Pulmonary artery endothelial cell (primary cell): ENCODE data around the gene PRUNE2. TPM values are rescaled to one million over a fixed set of nuclear protein-coding genes. Genes with fewer than 3 reads are reported as not detected.
"Not testable (repeated sequence)": the region's sequence is repeated elsewhere in the genome, so short reads cannot be mapped to it uniquely, and the experiment has no call there.

Experiments used
- DNase-seq: peaks from one replicate; pipeline ENCODE4 v3.0.0-alpha.2; 2011; ENCODE audit warnings: low read depth, low spot score
- total RNA-seq: library from RNA; depleted of rRNA; stranded (reverse); fragments of >200 nt; gene quantifications from 2 replicates; pipeline ENCODE4 v1.2.3, GENCODE V29; 2014

Gene PRUNE2
- total RNA-seq, 1 donor from 2014 or later: 8.4 TPM

DNA sequence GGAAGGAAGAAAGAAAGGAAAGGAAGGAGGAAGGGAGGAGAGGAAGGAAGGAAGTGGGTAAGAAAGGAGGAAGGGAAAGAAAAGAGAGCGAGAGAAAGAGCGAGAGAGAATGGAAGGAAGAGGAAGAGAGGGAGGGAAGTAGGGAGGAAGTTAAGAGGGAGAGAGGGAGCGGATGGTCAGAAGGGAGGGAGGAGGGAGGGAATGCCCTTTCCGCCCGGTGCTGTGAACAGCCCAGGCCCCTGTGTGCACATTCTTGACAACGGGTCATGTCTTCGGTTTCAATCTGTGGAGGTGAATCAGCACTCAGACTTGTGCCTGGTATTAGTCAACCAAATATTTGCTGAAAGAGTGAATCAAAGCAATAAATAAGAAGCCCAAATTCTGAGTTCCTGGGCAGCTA, 39.2 kb downstream of the PRUNE2 start:
- no peak for DNase-seq

DNA sequence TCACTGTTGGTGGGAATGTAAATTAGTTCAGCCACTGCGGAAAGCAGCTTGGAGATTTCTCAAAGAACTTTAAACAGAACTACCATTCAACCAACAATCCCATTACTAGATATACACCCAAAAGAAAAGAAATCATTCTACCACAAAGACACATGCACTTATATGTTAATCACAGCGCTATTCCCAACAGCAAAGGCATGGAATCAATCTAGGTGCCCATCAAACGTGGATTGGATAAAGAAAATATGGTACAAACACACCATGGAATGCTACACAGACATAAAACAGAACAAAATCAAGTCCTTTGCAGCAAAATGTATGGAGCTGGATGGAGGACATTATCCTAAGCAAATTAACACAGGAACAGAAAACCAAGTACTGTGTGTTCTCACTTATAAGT, 42.1 kb downstream of the PRUNE2 start:
- DNase-seq: no peak

DNA sequence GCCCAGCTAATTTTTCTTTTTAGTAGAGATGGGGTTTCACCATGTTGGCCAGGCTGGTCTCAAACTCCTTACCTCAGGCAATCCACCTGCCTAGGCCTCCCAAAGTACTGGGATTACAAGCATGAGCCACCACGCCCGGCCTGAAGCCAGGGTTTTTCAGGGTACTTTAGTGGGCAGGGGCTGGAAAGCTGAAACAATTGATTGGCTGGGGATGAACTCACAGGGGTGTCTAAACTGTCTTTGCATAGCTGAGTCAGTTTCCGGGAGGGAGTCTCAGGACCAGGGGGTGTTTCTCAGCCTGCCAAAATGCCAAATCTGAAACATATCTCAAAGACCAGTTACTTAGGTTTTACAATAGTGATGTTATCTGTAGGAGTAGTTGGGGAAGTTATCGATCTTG, 46.1 kb downstream of the PRUNE2 start:
- no peak for DNase-seq

DNA sequence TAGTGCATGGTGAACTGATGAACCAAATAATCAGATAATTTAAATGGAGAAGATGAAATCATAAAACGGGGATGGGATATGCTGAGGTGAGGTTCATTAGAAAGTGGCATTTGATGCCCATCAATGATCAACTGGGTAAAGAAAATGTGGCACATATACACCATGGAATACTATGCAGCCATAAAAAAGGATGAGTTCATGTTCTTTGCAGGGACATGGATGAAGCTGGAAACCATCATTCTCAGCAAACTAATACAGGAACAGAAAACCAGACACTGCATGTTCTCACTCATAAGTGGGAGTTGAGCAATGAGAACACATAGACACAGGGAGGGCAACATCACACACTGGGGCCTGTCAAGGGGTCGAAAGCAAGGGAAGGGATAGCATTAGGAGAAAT, 47.7 kb downstream of the PRUNE2 start:
- not testable (repeated sequence) for DNase-seq

DNA sequence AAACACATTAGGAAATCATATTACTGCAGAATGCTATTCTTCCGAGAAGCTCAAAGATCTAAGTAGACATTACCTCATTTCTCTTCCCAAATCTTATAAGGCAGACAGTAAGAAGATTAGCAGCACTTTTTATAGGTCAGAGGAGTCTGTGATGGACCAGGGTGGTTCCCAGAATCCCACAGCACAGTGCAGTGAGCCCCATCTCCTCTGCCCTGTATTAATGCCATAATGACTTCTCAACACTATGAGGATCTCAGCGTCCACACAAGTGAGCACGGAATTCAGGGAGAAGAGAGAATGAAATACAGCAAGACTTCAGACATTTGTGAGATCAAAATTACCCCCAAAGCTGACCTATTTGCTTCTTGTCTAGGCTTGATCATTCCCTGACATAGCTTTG, 49.9 kb downstream of the PRUNE2 start:
- DNase-seq: no peak

DNA sequence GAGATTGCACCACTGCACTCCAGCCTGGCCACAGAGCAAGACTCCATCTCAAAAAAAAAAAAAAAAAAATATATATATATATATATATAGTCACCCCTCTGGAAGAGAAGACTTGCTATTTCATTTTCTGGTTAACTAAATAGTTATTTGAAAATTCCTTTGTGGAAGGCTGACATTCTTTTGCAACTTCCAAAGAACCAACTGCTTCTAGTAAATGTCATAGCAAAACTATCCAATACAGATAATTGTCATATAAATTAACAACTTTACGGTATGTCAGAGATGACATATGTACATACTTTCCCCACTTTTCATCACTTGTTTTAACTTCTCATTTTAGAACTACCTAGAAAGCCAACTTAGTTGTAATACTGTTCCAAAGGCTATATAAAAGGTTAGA, 50.9 kb downstream of the PRUNE2 start:
- no peak for DNase-seq

DNA sequence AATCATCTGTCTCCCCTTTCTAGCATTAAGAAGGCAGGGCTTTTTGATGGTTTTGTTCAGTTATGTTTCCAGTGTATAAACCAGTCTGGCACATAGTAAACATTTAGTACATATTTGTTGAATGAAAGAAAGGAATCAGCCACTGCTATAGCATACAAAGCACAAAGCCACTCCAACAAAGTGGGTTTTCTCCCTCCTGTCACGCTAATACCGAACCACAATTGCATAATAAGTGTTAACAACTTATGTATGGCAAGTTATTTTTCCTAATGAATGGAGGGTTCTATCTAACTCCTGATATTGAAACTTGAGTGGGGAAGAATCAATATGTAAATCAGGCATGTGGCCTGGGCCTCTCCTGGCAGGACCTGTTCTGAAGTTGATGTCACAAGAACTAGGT, 53.9 kb downstream of the PRUNE2 start:
- no peak for DNase-seq

DNA sequence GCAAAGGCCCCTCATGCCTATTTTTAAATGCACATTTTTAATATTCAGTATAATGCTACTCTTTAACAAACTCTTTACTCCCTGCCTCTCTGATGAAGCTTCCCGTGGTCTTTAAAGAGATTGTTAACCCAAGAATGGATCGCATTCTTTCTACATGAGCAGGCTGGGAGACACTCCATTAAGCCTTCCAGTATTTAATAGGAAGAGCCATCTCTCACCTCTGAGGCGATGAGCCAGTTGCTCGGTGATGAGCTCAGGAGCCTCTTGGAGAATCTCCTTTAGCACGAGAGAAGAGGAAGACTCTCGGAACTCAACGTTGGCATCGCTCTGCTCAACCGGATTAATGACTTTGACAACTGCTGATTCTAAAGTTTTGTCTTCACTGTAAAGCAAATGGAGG, 59.6 kb downstream of the PRUNE2 start:
- DNase-seq: no peak

DNA sequence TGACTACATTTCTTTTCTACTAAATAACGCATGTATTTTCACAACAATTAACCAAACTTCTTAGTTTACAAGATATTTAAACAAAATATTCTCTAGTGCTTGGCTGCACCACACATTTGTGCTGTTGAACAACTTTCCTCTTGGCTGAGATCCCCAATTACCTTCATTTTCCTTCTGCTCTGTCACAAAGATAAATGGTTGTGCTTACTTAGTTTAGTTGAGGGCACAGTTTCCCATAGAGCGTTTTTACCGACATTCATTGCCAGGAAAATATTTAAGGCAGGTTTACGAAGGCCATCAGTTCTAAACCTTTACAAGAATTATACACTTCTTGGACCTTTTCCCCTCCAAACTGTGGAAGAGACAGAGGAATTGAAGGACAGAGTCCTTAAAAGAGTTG, 60.7 kb downstream of the PRUNE2 start:
- no peak for DNase-seq

DNA sequence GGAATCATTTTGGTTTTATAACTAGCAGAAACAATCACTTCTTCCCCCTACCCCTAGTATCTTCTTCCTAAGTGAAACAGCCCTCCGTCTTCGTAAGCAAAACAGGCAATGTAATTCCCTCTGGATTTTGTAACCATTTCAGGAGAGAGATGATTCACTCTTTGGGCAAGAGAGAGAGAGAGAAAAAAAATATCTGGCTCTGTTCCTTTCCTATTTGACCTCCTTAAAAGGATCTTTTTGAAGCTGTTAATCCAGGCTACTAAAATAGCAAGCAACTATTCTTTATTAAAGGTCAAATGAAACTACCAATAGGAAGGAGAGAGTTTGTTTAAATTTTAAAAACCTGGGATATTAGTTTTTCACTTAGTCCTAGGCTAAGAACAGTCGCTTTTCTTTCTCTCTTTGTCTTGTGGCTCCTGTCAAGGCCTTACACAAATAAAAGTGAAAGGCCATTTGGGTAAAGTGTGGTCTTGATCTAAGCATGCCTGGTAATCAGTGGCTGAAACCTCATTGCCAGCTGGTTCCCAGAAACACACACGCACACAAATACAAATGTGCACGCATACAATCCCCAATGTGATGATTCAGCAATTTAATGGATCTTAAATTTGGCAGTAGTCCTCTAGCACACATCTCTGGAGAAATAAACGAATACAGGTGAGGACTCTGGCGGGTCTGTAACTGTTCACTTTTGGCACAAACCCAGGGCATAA, 70.2 kb downstream of the PRUNE2 start:
- DNase-seq: no peak

DNA sequence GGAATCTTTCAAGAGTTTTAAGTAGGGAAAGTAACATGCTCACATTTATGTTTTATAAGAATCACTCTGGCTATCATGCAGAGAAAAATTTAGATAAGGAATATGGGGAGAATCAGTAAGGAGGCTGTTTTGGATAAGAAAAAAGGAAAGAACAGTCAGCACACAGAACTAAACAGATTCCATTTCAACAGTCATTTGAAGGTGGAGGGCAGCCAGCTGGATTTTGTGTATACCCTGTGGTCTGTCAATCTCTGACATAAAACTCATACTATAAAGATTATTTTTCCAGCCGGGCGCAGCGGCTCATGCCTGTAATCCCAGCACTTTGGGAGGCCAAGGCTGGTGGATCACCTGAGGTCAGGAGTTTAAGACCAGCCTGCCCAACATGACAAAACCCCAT, 77.5 kb downstream of the PRUNE2 start:
- DNase-seq: no peak

DNA sequence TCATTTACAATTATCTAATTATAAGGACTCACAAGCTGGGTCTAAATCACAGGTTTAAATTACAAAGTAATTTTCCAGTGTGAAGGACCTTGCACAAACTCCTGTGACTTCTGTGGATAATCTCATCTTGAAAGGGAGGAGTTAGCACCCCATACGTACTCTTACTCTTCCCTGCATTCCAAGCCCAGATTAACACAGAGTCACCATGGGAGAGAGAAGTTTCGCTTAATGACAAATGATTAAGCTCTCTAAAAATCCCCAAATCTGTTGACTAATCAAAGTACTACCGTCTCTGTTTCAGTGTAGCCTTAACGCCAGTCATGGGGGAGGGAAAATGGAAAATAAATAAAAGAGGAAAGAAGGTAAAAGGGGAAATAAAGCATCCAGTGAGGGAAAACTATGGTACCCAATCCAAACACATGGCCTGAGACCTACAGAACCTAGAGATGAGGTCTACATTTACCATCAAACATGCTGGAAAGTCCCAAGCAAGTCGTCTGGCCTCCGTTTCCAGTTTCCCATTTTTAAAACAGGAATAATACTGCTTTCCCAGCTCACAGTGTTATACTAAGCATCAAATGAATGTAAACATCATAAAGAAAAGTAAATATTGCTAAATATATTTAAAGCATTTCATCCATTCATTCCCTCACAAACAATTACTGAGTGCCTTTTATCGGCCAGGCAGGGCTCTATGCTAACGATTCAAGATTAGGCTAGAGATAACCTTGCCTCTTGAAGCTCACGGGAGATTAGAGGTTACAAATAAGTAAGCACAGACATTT, 78.4 kb downstream of the PRUNE2 start:
- DNase-seq: no peak

DNA sequence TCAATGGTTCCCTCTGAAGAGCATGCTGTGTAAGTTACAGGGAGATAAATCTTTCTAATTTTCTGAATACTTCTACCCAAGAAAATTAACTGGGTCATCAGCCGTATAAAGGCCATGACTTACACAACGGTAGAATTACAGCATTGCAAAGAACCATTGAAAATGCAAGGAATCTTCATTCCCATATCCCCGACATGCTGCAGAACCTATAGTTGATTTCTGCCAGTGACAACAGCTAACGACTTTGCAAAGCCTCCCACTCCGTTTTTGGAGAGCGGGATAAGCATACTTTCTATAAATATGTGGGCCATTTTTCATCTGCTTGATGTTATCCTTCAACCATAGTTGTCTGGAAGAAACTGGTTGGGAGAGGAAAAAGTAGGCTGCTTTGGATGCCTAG, 85.5 kb downstream of the PRUNE2 start:
- DNase-seq: no peak

DNA sequence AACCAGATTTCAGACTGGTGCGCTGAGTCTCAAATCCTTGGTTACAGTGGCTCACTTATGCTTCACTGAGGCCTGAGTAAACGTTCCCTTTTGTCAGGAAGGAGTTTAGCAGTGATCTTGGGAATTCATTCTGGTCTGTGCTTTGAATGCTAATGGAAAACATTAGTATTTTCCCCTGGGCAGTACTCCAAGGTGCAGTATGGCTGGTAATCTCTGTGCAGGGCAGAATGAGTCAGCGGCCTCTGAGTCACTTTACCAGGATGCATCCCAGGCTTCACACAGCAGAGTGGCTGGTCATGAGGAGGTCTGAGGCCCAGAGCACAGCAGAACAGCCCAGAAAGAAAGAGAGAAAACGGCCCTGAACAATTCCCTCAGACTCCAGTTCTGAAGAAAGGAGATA, 87.6 kb downstream of the PRUNE2 start:
- peak; percentile 93 for DNase-seq

DNA sequence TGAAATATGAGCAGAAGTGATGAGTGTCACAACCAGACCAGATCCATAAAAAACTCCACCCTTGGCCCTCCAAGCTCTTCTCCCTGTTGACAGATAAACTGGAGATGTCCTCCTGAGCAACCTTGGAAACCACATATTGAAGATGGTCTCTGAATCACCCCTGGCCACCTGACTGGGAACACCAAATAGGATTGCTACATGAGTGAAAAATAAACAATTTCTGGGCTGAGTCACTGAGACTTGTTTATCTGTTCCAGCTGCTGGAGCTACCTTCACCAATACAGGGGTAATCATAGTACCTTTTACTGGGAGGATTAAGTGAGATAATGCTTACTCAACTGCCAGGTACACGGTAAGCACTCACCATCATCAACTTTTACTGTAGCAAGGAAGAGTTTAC, 88.4 kb downstream of the PRUNE2 start:
- no peak for DNase-seq

DNA sequence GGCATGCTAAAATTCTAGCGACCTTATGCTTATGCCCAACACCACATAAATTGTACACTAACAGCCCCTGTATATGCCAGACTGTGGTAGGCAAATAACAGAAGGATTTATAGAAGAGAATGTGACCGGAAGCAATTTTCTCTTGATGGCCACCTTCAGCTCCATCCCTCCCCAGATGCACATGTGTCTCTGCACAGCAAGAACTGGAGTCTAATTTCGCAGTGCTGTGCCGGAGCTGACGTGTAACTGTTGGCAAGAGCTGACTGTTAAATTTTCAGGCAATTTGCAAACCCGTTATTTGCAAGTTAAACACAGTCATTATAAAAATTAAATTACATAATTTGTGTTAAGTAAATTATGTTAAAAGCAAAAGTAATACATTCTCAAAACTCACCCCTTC, 93.3 kb downstream of the PRUNE2 start:
- no peak for DNase-seq

DNA sequence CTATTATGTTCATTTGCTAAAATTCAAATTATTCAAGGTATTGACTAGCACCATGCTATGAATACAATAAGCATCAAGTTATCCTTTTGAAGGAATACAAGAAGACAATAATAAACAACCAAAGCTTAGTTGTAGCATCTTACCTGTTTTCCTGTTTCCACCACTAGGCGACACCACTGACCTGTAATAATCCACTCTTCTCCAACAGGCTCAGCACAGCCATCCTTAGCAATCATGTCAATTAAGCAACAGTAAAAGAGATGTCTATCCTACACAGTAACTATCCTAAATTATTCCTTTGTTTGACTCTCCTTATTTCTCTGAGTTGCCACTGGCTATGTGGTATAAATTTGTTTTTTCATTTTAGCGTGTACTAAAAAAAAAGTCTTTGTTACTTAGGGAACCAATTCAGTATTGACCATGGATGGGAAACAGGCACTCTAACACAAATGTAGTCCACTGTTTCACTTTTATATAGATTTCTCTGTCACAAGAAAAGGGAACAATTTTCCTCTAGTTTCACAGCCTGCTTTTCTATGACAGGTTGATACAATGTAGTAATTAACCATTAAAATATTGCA, 95.4 kb downstream of the PRUNE2 start:
- peak; percentile 20 for DNase-seq

DNA sequence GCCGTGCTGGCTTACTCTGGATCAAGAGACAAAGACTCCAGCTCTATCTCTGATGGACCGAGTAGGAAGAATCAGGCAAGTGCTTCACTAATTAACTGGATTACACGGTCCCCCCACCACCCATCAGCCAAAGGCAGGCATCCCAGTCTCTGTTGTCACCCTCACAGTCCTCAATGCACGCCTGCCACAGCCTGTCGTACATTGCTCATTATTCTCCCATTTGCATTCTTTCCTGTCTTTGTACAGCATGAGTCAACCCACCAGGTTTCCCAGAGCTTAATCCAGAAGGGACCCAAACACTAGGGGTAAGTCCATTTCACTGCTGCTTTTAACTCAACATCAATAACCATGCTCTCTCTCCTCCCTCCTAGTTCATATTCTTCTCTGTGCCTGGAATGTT, 97.3 kb downstream of the PRUNE2 start:
- DNase-seq: no peak

DNA sequence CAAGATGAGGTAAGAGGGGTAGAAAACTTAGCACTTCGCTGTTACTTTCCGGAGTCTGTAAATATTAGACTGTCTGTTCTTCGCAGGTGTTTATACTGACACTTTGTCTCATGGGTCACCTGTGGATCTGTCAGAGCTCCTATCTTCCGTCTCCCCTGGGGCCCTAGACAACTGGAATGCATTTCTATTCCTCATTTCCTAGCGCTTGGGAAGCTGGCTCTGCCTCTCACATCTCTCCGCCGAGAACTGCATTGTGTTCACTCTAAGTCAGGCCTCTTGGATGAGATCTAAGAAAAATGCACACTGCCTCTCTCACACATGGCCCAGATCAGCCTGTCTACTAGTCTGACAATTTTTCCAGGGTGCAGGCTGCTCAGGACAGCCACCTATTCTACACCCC, 102.2 kb downstream of the PRUNE2 start:
- DNase-seq: no peak

DNA sequence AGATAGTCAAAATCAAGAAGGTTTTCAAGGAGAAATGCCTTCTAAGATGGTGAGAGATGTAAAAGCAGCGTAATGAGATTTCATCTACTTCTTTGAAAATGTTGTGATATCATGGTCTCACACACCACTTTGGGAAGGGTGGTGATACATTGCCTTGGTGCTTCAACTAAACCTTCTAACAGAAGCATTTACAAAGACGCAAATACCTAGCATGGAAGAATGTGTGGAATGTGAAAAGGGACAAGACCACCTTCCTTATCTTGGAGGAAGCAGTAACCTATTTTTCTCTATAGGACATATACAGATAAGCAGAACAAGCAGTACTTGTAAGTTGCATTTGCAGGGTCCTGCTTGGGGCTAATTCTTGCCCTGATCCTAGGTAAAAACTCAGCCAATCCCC, 102.8 kb downstream of the PRUNE2 start:
- no peak for DNase-seq

DNA sequence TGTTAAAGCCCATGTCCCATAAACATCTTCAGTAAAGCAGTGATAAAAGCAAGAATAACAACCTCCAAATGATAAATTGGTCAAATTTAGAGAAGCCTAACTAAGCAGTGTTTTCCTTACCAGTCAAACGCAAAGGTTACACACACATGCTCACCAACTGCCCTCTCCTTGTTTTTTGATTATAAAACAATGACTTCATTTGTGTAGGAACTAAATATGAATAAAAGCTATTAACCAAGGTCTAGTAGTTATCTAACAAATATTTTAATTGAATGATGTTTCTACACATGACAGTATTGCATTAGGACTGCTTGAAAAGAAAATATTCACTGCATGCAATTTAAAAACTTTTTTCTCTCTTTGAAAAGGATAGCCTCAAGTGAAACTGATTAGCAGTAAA, 105.0 kb downstream of the PRUNE2 start:
- no peak for DNase-seq

DNA sequence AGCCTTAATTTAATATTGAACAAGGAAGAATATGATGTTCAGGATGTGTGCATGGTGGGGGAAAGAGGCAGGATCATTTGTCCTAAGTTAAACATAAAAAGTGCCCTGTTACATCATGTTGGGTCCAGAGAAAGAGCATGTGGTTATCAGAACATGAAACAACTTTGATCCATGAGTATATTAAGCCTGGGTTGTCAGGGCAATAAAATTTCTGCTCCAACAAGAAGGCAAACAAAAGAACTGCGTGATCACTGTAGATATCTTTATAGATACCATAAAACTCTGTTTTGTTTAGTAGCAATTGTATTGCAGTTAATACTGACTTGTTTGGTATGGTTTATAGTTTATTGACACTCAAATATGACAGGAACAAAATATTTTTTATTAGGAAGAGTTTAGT, 106.4 kb downstream of the PRUNE2 start:
- no peak for DNase-seq

DNA sequence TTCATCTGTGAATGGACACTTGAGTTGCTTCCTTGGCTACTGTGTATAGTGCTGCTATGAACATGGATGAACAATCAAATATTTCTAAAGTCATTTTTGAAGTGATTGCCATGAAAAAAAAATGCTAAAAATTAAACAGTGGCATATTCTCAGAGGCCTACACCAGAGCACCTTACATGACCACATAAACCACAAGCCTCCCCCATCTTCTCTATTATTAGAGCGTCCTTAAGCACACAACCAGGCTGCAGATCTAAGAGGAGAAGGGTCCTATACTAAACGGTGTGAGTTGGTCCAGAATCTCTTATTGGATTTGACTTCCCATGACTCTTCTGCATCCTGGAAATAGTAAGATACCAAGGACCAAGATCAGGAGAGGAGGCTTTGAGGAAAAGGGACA, 107.4 kb downstream of the PRUNE2 start:
- DNase-seq: no peak
